Left lung (tissue), 10 donors: ENCODE results near the gene DNAJA2. TPM values are rescaled to one million over a fixed set of nuclear protein-coding genes. Genes with fewer than 3 reads are reported as not detected.

Experiments
- ATAC-seq: fragments of 200-7000 bp; cut with Tn5 transposase; one replicate; pipeline ENCODE4 v1.9.1; 2020; ENCODE audit warnings: moderate library complexity
- DNase-seq, 4 donors: peaks; one replicate each; pipeline ENCODE4 v3.0.0-alpha.2; 2013 to 2020
- H3K27ac ChIP-seq, 2 donors: fragments of 200-600 bp; sonication (generic) in 1 of 2; one replicate each; pipeline versions ENCODE4 v1.5.0 to v1.8.0; 2020 to 2021
- H3K27me3 ChIP-seq, 2 donors: fragments of 200-600 bp; sonication (generic) in 1 of 2; one replicate each; pipeline versions ENCODE4 v1.5.0 to v1.8.0; 2020 to 2021
- H3K36me3 ChIP-seq, 2 donors: fragments of 200-600 bp; sonication (generic) in 1 of 2; one replicate each; pipeline versions ENCODE4 v1.5.0 to v1.8.0; 2020 to 2021
- H3K4me1 ChIP-seq, 2 donors: fragments of 200-600 bp; one replicate each; pipeline ENCODE4 v1.8.0; 2021
- H3K4me3 ChIP-seq, 2 donors: fragments of 200-600 bp; sonication (generic) in 1 of 2; one replicate each; pipeline versions ENCODE4 v1.5.0 to v1.8.0; 2020 to 2021; ENCODE audit warnings: mild to moderate bottlenecking in 1 of 2
- H3K9me3 ChIP-seq, 2 donors: fragments of 200-600 bp; sonication (generic) in 1 of 2; one replicate each; pipeline versions ENCODE4 v1.5.0 to v1.8.0; 2020 to 2021
- CTCF ChIP-seq, 2 donors: fragments of 200-600 bp; sonication (generic) in 1 of 2; IDR thresholded peaks; one replicate each; pipeline versions ENCODE4 v1.5.0 to v1.8.0; 2021; ENCODE audit warnings: antibody characterized with exemption in 2 of 2
- intact Hi-C, 2 donors: fragments of 100-400 bp; cut with DNase I; formaldehyde crosslinking; loops; one replicate each; pipeline versions ENCODE4 v1.11.2 to v1.14.2; 2022
- polyA plus RNA-seq, 6 donors: library from polyadenylated mRNA; unstranded; fragments of 120-200 nt; gene quantifications; one replicate each; pipeline ENCODE4 v1.2.1, GENCODE V29; 2013; ENCODE audit not compliant: insufficient read length in 6 of 6
- total RNA-seq, 2 donors: library from RNA; stranded (reverse); fragmentation: NEBNext Ultra II Directional; extraction: Animal tissue kit (Norgen Biotek cat#: 25700); gene quantifications; one replicate each; pipeline ENCODE4 v1.2.1, GENCODE V29; 2021
- donor health status: DM: no; HTN: yes; CAD: no.
- donor health status: DM: no; HTN: no; CAD: no.

The DNAJA2 gene
- total and polyA plus RNA-seq, 8 donors = 41.8 to 71.4 (median 67.2) TPM

DNA sequence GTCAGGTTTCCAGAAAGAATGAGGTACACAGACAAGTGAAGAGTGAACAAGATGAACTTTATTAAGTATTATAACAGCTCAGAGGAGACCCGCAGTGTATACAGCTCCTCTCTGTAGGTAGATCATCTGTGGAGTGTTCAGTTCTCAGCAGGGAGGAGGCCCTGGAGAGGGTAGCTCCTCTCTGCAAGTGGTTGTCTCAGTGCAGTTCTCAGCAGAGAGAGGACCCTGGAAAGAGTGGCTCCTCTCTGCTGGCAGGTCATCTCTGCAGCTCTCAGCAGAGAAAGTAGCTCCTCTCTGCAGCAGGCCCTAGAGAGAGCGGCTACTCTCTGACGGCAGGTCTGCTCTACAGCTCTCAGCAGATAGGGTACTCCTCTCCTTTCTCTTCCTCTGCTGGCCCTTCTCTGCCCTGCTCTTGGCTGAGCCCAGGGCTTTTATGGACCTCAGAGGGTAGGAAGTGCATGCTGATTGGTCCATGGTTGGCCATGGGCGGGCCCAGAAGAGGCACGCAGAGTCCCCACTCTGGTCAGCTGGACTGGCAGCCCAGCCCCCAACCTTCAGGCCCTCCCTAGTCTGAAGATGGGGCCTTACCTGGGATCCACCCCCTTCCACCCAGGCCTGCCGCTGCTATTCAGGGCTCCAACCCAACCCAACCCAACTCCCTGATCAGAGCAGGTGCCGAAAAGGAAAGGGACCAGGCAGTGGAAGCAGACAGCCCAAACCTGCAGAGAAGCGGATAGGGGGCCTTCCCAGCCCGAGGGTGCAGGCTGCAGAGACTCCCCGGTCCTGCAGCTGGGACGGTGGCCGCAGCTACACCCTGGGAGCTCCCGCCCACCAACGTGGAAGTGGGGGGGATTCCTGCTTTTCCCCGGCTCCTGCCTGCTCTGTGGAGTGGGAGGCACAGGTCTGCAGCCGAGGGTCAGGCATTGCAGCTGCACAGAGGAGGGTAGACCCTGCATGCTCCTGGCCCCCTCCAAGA is 18.5 kb upstream of the DNAJA2 start:
- no peak overlapping the region for H3K27ac ChIP-seq
- peaks cover 0 to 3% of the 10 kb centered on the region in 2 donors for H3K9me3 ChIP-seq
- H3K4me1 ChIP-seq = no peaks in the 10 kb centered on the region
- no peak for DNase-seq
- ATAC-seq = no peak
- no peak for TF ChIP-seq CTCF (IDR thresholded peaks at IDR 0.05)
- H3K4me3 ChIP-seq = no peak overlapping the region
- H3K27me3 ChIP-seq = no peaks in the 10 kb centered on the region
- intact Hi-C loops = no loop called here
- H3K36me3 ChIP-seq = no peaks in the 10 kb centered on the region

GRCh38 chr16:46986896-46987295 is 13.4 kb upstream of the DNAJA2 start:
- TF ChIP-seq CTCF (IDR thresholded peaks at IDR 0.05) = no peak
- Histone ChIP-seq H3K4me1 (no peaks in the 10 kb centered on the region), H3K36me3 (no peaks in the 10 kb centered on the region), H3K27ac (no peak overlapping the region), H3K4me3 (no peak overlapping the region), H3K9me3 (peaks cover 0 to 3% of the 10 kb centered on the region in 2 donors), H3K27me3 (no peaks in the 10 kb centered on the region)
- intact Hi-C loops = no loop called here
- ATAC-seq = no peak
- DNase-seq = no peak

GRCh38 chr16:46986438-46986837 is 13.0 kb upstream of the DNAJA2 start:
- DNase-seq (no peak), ATAC-seq (no peak)
- H3K36me3 ChIP-seq = no peaks in the 10 kb centered on the region
- no peak for TF ChIP-seq CTCF (IDR thresholded peaks at IDR 0.05)
- no peak overlapping the region for H3K27ac ChIP-seq
- H3K9me3 ChIP-seq = no peaks in the 10 kb centered on the region
- no peak overlapping the region for H3K4me3 ChIP-seq
- intact Hi-C loops = no loop called here
- H3K27me3 ChIP-seq = no peaks in the 10 kb centered on the region
- no peaks in the 10 kb centered on the region for H3K4me1 ChIP-seq

GRCh38 chr16:46982335-46982734 is 8.9 kb upstream of the DNAJA2 start:
- intact Hi-C loops = no loop called here
- no peaks in the 10 kb centered on the region for H3K27me3 ChIP-seq
- H3K36me3 ChIP-seq = no peaks in the 10 kb centered on the region
- TF ChIP-seq CTCF (IDR thresholded peaks at IDR 0.05) = no peak
- no peaks in the 10 kb centered on the region for H3K4me1 ChIP-seq
- no peak overlapping the region for H3K27ac ChIP-seq
- ATAC-seq (no peak), DNase-seq (no peak)
- no peaks in the 10 kb centered on the region for H3K9me3 ChIP-seq
- H3K4me3 ChIP-seq = no peak overlapping the region

GRCh38 chr16:46980926-46981325 is 7.5 kb upstream of the DNAJA2 start:
- ATAC-seq (no peak), DNase-seq (no peak)
- no peaks in the 10 kb centered on the region for H3K4me1 ChIP-seq
- H3K36me3 ChIP-seq = no peaks in the 10 kb centered on the region
- no peak for TF ChIP-seq CTCF (IDR thresholded peaks at IDR 0.05)
- H3K27ac ChIP-seq = no peak overlapping the region
- intact Hi-C loops = no loop called here
- H3K27me3 ChIP-seq = no peaks in the 10 kb centered on the region
- H3K9me3 ChIP-seq = no peaks in the 10 kb centered on the region
- H3K4me3 ChIP-seq = no peak overlapping the region
